ENCODE data around the gene ARHGEF4.
"Not testable (repeated sequence)": the region's sequence is repeated elsewhere in the genome, so short reads cannot be mapped to it uniquely, and the experiment has no call there.

Gene ARHGEF4

GRCh38 chr2:131050896-131051295 lies 214.2 kb downstream of the ARHGEF4 start:
- no peak for DNase-seq (ENCODE audit: low read depth in 2 of 2)

- DNase-seq (ENCODE audit: low read depth in 2 of 2): no peak
Observed at GRCh38 chr2:131052741-131053263, 216.1 kb downstream of the ARHGEF4 start.

GRCh38 chr2:131054488-131054887 lies 217.8 kb downstream of the ARHGEF4 start:
- no peak for DNase-seq (ENCODE audit: low read depth in 2 of 2)

- DNase-seq (ENCODE audit: low read depth in 2 of 2): no peak
Observed at GRCh38 chr2:131055169-131056065, 218.7 kb downstream of the ARHGEF4 start.

GRCh38 chr2:131056204-131056931 lies 219.7 kb downstream of the ARHGEF4 start:
- DNase-seq (ENCODE audit: low read depth in 2 of 2): no peak

GRCh38 chr2:131056932-131057287 lies 220.2 kb downstream of the ARHGEF4 start:
- DNase-seq (ENCODE audit: low read depth in 2 of 2): no peak

GRCh38 chr2:131058214-131058843 lies 221.6 kb downstream of the ARHGEF4 start:
- DNase-seq (ENCODE audit: low read depth in 2 of 2): no peak

- DNase-seq (ENCODE audit: low read depth in 2 of 2): no peak
Observed at GRCh38 chr2:131058920-131059319, 222.2 kb downstream of the ARHGEF4 start.

- no peak for DNase-seq (ENCODE audit: low read depth in 2 of 2)
Observed at GRCh38 chr2:131063501-131064283, 227.0 kb downstream of the ARHGEF4 start.

GRCh38 chr2:131064589-131065512 lies 228.1 kb downstream of the ARHGEF4 start:
- DNase-seq (ENCODE audit: low read depth in 2 of 2): no peak

GRCh38 chr2:131067465-131068125 lies 230.9 kb downstream of the ARHGEF4 start:
- no peak for DNase-seq (ENCODE audit: low read depth in 2 of 2)

- DNase-seq (ENCODE audit: low read depth in 2 of 2): not testable (repeated sequence)
Observed at GRCh38 chr2:131068172-131068571, 231.5 kb downstream of the ARHGEF4 start.

GRCh38 chr2:131075578-131075977 lies 238.9 kb downstream of the ARHGEF4 start:
- not testable (repeated sequence) for DNase-seq (ENCODE audit: low read depth in 2 of 2)

GRCh38 chr2:131076707-131077106 lies 240.0 kb downstream of the ARHGEF4 start:
- DNase-seq (ENCODE audit: low read depth in 2 of 2): no peak

- DNase-seq (ENCODE audit: low read depth in 2 of 2): no peak
Observed at GRCh38 chr2:131077182-131077846, 240.6 kb downstream of the ARHGEF4 start.

- DNase-seq (ENCODE audit: low read depth in 2 of 2): no peak
Observed at GRCh38 chr2:131077966-131078365, 241.3 kb downstream of the ARHGEF4 start.

GRCh38 chr2:131079931-131080330 lies 243.2 kb downstream of the ARHGEF4 start:
- not testable (repeated sequence) for DNase-seq (ENCODE audit: low read depth in 2 of 2)

GRCh38 chr2:131081190-131081589 lies 244.5 kb downstream of the ARHGEF4 start:
- DNase-seq (ENCODE audit: low read depth in 2 of 2): no peak

GRCh38 chr2:131085646-131086045 lies 248.9 kb downstream of the ARHGEF4 start:
- DNase-seq (ENCODE audit: low read depth in 2 of 2): no peak
